ENCODE data around the gene TUBA4A.

Gene TUBA4A

GRCh38 chr2:219292616-219293015 is 38.9 kb upstream of the TUBA4A start:
- no peak overlapping the region for H3K27ac ChIP-seq
- TF ChIP-seq CTCF (IDR thresholded peaks at IDR 0.05): no peak
- peaks cover 11% of the 10 kb centered on the region in 2 experiments for H3K4me1 ChIP-seq (ENCODE audit: control insufficient read depth in 1 of 2, insufficient read depth in 1 of 2, low read depth in 1 of 2, low read length in 1 of 2)
- H3K36me3 ChIP-seq: no peaks in the 10 kb centered on the region
- no peaks in the 10 kb centered on the region for H3K9me3 ChIP-seq
- H3K27me3 ChIP-seq: peaks cover 75% of the 10 kb centered on the region
- no peak overlapping the region for H3K4me3 ChIP-seq (ENCODE audit: low read depth in 1 of 2, low read length in 1 of 2)

GRCh38 chr2:219291910-219292490 is 38.3 kb upstream of the TUBA4A start:
- Histone ChIP-seq H3K4me1 (ENCODE audit: control insufficient read depth in 1 of 2, insufficient read depth in 1 of 2, low read depth in 1 of 2, low read length in 1 of 2) (peaks cover 11% of the 10 kb centered on the region in 2 experiments), H3K9me3 (no peaks in the 10 kb centered on the region), H3K27me3 (peaks cover 71% of the 10 kb centered on the region), H3K36me3 (no peaks in the 10 kb centered on the region), H3K4me3 (ENCODE audit: low read depth in 1 of 2, low read length in 1 of 2) (no peak overlapping the region), H3K27ac (no peak overlapping the region)
- no peak for TF ChIP-seq CTCF (IDR thresholded peaks at IDR 0.05)

GRCh38 chr2:219291394-219291793 is 37.7 kb upstream of the TUBA4A start:
- Histone ChIP-seq H3K4me1 (ENCODE audit: control insufficient read depth in 1 of 2, insufficient read depth in 1 of 2, low read depth in 1 of 2, low read length in 1 of 2) (peaks cover 11% of the 10 kb centered on the region in 2 experiments), H3K9me3 (no peaks in the 10 kb centered on the region), H3K27me3 (peaks cover 65% of the 10 kb centered on the region), H3K4me3 (ENCODE audit: low read depth in 1 of 2, low read length in 1 of 2) (no peak overlapping the region), H3K27ac (no peak overlapping the region), H3K36me3 (peaks cover 6% of the 10 kb centered on the region)
- no peak for TF ChIP-seq CTCF (IDR thresholded peaks at IDR 0.05)

- TF ChIP-seq CTCF (IDR thresholded peaks at IDR 0.05): no peak
- peaks cover 57% of the 10 kb centered on the region for H3K27me3 ChIP-seq
- H3K27ac ChIP-seq: no peak overlapping the region
- H3K4me1 ChIP-seq (ENCODE audit: control insufficient read depth in 1 of 2, insufficient read depth in 1 of 2, low read depth in 1 of 2, low read length in 1 of 2): peaks cover 11% of the 10 kb centered on the region in 2 experiments
- H3K4me3 ChIP-seq (ENCODE audit: low read depth in 1 of 2, low read length in 1 of 2): no peak overlapping the region
- H3K36me3 ChIP-seq: peaks cover 14% of the 10 kb centered on the region
- H3K9me3 ChIP-seq: no peaks in the 10 kb centered on the region
These were observed 36.9 kb upstream of the TUBA4A start for GRCh38 chr2:219290381-219291171.

- no peaks in the 10 kb centered on the region for H3K9me3 ChIP-seq
- H3K27me3 ChIP-seq: peaks cover 49% of the 10 kb centered on the region
- H3K4me3 ChIP-seq (ENCODE audit: low read depth in 1 of 2, low read length in 1 of 2): no peak overlapping the region
- H3K4me1 ChIP-seq (ENCODE audit: control insufficient read depth in 1 of 2, insufficient read depth in 1 of 2, low read depth in 1 of 2, low read length in 1 of 2): peaks cover 6 to 7% of the 10 kb centered on the region in 2 experiments
- peaks cover 22% of the 10 kb centered on the region for H3K36me3 ChIP-seq
- no peak for TF ChIP-seq CTCF (IDR thresholded peaks at IDR 0.05)
- no peak overlapping the region for H3K27ac ChIP-seq
These were observed 36.0 kb upstream of the TUBA4A start for GRCh38 chr2:219289537-219290361.
